Stimulated activated CD4-positive, alpha-beta T cell treated with anti-CD3 and anti-CD28 coated beads, TNF-alpha, amount 100 ng/mL, for 24 hours (primary cell): Measurements from ENCODE around the gene EFHC1.
"Not testable (repeated sequence)": the region's sequence is repeated elsewhere in the genome, so short reads cannot be mapped to it uniquely, and the experiment has no call there.

Source experiments
- DNase-seq, 3 experiments: peaks; one replicate each; pipeline ENCODE4 v3.0.0-alpha.2; 2020; ENCODE audit warnings: low read depth in 3 of 3

Gene EFHC1

GRCh38 chr6:52399511-52400312 is 20.4 kb upstream of the EFHC1 start:
- DNase-seq, result no peak

DNA sequence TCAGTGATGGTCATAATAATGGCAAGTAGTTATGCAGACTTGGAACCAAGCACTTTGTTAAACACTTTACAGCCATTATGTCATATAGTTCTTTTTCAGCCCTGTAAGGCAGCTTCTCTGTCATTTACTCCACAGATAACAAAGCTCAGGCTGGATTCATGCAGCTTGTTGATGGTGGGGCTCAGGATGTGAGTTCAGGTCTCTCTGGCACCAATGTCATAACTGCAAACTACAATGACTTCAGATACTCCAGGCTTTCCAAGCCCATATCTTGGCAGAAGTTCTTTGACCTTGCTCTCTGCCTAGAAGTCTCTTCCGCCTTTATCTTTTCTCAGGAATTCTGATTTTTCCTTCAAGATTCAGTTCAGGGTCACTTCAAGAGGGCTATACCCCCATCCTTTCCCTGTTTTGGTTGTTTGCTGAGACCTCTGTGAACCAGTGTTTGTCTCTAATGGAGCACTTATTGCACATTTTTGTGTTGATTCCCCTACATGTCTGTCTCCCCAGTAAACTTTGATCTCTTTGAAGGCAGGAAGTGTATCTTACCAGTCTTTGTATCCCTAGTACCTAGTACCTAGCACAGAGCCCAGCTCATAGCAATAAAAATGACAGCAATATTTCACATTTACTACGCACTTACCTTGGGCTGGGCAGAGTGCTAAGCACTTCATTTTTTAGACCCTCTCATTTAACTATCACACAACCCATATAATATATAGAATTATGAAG is 19.7 kb upstream of the EFHC1 start:
- no peak for DNase-seq

DNA sequence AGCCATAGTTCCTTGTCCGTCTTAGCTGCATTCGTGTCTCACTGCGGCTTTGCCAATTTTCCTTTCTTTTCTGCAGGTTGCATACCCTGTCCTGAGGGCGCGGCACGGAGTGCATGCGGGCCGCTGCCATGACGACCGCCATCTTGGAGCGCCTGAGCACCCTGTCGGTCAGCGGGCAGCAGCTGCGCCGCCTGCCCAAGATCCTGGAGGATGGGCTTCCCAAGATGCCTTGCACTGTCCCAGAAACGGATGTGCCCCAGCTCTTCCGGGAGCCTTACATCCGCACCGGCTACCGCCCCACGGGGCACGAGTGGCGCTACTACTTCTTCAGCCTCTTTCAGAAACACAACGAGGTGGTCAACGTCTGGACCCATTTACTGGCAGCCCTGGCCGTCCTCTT is 17.1 kb upstream of the EFHC1 start:
- no peak for DNase-seq

GRCh38 chr6:52403627-52404026 is 16.5 kb upstream of the EFHC1 start:
- no peak for DNase-seq

DNA sequence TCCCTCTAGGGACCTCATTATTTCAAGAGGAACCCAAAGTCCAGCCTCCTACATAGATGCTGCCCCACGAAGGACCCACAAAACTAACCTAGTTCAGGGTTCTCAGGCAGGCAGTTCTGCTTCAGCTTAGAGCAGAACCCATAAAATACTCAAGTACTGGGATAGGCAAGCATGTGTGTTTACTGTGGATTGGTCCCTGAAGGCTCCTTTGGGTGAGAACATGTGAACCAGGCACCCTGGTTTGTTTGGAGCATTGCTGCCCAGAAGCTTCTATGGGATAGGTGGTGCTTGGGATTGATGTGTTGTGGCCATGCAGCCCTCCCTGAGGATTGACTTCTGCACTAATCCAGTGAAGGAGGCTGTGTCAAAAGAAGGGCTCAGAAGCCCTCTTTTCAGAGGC is 14.9 kb upstream of the EFHC1 start:
- DNase-seq, result no peak

DNA sequence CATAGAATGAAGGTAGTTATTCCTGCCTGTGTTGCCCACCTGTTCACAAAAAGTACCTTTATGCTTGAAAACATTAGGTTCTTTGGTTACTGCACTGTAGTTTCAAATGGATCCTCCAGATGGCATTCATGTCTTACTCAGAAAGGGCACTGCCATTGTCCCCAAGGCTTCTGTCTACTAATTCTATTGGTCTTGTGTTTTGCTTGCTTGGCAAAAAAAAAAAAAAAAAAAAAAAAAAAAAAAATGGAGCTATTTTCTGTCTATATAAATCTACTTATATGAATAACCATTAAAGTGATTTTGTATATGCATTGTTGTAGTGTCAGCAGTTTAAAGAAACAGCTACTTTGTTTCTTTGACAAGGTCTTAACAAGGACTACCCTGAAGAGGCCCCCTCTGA is 12.7 kb upstream of the EFHC1 start:
- no peak for DNase-seq

GRCh38 chr6:52409499-52409898 is 10.6 kb upstream of the EFHC1 start:
- no peak for DNase-seq

GRCh38 chr6:52410979-52411378 is 9.2 kb upstream of the EFHC1 start:
- no peak for DNase-seq

DNA sequence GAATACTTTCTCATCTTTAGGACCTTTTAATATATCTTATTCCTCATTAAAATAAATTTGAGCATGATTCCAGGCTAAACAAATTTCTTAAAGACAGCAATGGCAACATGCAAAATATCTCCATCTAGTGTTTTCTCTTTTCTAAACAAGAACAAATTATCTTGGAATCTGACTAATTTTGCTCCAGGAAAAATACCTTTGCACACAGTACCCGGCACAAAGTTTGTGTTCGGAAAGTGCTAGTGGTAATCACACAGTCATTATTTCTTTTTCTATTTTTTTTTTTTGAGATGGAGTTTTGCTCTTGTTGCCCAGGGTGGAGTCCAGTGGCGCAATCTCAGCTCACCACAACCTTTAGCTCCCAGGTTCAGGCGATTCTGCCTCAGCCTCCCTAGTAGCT is 8.2 kb upstream of the EFHC1 start:
- no peak for DNase-seq

DNA sequence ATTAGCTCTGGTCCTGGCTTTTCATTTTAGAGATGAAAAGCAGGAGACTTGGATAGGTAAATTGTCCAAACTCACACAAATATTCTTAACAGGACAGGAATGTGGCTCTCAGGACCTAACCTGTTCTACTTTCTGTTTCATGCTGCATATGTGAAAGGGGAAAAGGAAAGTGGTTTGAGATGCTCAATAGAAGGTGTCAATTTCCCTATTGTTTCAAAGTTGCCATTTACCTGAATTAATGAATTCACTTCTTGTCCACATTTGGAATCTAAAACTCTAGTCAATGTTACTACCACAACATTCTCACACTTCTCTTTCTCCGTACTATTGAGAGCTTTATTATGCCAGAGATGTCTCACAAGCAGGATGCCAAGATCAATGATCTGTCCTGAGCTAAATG is 4.8 kb upstream of the EFHC1 start:
- no peak for DNase-seq

- DNase-seq, result no peak
These were observed 4.1 kb upstream of the EFHC1 start for GRCh38 chr6:52415917-52416628.

DNA sequence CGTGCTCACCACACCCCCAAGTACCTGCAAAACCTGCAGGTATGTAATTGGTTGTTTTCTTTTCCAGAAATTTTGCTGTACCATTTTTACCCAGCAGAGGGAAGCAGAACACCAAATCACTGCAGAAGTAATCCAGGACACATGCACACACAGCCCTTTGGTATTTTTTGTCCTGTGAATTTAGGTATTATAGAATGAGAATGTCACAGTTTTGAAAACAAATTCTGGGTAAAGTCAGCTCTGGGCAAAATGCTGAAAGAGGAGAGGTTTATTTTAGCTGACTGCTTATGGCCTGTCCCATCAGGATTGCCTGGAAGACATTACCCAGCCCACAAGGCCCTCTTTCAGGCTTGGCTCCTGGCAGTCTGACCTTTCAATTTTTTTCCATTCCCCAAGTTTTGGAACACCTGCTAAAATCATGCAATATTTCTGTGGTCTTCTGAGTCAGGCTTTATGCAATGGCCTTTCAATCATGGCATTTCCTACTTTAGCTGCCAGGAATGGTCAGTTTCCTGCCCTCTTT is 3.5 kb upstream of the EFHC1 start:
- DNase-seq, result no peak

DNA sequence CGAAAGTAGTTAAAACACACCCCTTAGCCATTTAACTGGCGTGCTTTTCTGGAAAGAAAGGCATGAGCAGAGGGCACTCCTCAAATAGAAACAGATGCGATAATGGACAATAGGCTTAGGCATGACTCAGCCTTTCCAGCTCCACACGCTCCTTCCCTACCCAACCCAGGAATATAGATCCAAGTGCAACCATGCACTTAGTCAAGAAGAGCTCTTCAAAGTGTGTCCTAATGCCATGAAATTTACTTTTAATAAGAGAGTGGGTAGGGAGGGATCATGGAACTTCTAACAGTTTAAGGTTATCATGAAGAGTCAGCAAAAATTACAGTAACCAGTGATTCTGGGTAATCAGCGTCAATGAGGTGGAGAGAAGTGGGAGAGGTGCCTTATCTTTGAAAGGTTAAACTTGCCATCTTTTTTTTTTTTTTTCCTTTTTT is 2.4 kb upstream of the EFHC1 start:
- DNase-seq, result no peak

- DNase-seq, result no peak
These were observed 1.5 kb upstream of the EFHC1 start for GRCh38 chr6:52418606-52419005.

DNA sequence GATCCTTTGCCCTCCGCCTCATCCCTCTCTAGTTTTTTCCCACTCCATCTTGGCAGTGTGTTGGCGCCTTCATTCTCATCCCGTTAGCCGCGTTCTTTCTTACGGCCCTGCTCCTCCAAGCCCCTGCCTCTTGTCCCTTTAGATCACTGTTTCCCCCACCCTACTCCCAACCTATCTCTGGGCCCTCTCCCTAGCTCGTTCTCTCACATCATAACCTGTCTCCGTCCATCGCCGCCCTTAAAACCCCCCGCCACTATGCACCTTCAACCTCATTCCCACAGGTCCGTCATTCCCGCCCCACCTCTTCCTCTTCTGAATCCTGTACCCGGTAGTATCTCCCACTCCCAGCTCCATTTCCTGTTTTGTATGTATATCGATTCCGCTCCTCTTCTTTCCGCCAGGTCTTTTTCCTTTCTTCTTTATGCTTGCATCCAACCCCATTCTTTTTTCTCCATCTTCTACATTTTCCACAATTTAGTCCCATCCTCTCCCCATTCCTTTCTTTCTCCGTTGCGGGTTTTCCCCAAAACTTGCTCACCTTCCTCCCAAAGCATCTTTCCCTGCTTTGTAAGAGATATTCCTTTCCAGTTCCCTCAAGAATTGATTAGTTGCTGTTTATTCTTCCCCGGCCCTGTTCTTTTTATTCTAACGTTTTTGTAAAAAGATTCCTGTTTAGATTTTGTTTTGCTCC is 671 bp downstream of the EFHC1 start:
- no peak for DNase-seq

DNA sequence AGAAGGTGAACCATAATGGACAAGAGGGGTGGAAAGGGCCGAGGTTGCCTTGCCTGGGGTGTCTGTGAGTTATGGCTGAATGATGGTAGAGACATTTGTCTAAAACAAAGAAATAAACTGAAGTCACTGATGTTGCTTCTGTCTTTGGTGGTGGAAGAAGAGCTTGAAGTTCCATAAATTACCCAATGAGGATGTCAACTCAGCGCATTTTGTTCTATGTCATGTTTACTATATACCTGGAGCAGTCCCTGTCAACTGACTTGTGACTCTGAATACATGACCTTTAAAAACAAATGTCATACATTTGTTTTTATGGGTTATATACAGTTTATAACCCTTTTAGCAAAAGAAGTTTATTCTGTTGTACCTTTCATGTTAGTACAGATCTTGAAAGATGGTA is 2.0 kb downstream of the EFHC1 start:
- no peak for DNase-seq

DNA sequence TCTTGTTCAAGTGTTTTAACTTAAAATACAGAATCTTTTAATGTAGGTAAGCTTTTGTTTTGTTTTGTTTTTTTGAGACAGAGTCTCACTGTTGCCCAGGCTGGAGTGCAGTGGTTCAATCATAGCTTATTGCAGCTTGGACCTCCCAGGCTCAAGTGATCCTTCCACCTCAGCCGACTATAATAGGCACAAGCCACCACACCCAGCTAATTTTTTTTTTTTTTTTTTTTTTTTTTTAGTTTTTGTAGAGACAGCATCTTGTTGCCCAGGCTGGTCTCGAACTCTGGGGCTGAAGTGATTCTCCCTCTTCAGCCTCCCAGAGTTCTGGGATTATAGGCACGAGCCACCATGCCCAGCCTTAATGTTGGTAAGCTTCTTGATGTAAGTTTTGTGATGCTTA is 3.3 kb downstream of the EFHC1 start:
- DNase-seq, result no peak

GRCh38 chr6:52423971-52424381 is 3.8 kb downstream of the EFHC1 start:
- DNase-seq, result no peak

GRCh38 chr6:52424513-52424912 is 4.4 kb downstream of the EFHC1 start:
- no peak for DNase-seq

- DNase-seq, result no peak
These were observed 6.5 kb downstream of the EFHC1 start for GRCh38 chr6:52426667-52427066.

- DNase-seq, result not testable (repeated sequence)
These were observed 13.2 kb downstream of the EFHC1 start for GRCh38 chr6:52433294-52433693.

- no peak for DNase-seq
These were observed 15.2 kb downstream of the EFHC1 start for GRCh38 chr6:52435345-52435744.
